Measurements from ENCODE around the gene NRXN3.

Gene NRXN3

DNA sequence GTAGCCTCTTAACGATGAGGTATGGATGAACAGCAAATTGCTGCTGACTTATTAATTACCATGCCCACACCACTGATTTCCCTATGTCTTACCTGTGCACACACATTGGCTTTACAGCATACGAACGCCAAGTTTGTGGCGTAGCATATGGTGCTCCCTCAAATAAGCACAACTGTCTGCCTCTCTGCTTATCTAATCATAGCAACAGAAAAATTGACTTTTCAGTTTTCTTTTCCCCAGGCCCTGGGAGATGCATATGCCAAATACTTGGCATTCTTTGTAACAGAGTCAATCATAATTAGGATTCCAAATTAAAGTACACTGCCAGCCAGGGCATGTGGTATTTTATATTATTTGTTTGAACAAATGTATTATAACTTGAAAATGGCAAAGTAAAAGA, 1415.7 kb downstream of the NRXN3 start:
- TF ChIP-seq, protein P1, sequence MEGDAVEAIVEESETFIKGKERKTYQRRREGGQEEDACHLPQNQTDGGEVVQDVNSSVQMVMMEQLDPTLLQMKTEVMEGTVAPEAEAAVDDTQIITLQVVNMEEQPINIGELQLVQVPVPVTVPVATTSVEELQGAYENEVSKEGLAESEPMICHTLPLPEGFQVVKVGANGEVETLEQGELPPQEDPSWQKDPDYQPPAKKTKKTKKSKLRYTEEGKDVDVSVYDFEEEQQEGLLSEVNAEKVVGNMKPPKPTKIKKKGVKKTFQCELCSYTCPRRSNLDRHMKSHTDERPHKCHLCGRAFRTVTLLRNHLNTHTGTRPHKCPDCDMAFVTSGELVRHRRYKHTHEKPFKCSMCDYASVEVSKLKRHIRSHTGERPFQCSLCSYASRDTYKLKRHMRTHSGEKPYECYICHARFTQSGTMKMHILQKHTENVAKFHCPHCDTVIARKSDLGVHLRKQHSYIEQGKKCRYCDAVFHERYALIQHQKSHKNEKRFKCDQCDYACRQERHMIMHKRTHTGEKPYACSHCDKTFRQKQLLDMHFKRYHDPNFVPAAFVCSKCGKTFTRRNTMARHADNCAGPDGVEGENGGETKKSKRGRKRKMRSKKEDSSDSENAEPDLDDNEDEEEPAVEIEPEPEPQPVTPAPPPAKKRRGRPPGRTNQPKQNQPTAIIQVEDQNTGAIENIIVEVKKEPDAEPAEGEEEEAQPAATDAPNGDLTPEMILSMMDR (IDR thresholded peaks at IDR 0.05), result no peak
- Histone ChIP-seq H3K27ac (peak overlapping the region in 1 of 2 donors; percentile 28), H3K4me3 (no peak overlapping the region)
- DNase-seq (ENCODE audit: low spot score), result no peak

DNA sequence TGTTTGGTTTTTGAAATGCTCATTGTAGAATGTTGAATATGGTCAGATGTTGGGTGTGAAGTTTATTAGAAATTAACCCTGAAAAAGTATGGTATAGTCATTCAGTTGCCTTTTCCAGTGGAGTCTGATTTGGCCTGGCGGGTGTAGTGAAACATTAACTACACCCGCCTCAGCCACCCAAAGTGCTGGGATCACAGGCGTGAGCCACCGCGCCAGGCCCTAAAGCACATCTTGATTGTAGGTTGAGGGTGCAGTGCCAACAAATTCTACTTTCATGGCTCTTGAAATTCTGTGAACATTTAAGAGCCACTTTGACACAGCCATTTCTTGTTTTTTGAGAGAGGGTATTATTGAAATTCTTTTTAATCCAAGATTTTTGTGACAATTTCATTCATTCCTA, 1416.2 kb downstream of the NRXN3 start:
- TF ChIP-seq, protein P1 (IDR thresholded peaks at IDR 0.05), result no peak
- DNase-seq (ENCODE audit: low spot score), result no peak
- no peak overlapping the region for H3K27ac ChIP-seq
- no peak overlapping the region for H3K4me3 ChIP-seq

DNA sequence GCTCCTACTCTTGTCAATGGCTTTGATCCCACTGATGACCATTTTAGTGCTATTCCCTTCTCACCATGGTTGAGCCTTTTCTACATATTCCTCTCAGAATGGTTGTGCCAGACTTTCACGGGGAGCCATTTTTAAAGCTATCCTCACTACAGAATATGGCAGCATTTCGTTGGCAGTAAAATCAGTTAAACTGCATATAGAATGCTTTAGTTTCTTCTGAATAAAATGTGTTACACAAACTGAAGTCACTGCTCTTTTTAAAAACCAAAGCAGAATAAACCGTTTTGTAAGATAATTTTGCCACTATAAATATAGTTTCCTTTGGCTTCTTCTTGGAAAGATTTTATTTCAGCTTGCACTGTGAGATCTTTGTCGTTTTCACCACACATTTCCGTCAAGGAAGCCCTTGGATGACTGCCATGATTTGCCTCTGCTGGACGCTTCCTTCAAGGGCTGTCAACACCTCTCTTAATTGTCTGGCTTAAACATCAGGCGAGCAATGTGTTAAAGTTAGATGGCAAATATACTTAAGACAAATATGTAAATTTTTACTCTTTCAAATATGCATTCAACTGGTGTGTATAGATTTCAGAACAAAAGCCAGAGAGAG, 1416.9 kb downstream of the NRXN3 start:
- DNase-seq (ENCODE audit: low spot score), result no peak
- H3K27ac ChIP-seq, result no peak overlapping the region
- TF ChIP-seq, protein P1 (IDR thresholded peaks at IDR 0.05), result no peak
- H3K4me3 ChIP-seq, result no peak overlapping the region

DNA sequence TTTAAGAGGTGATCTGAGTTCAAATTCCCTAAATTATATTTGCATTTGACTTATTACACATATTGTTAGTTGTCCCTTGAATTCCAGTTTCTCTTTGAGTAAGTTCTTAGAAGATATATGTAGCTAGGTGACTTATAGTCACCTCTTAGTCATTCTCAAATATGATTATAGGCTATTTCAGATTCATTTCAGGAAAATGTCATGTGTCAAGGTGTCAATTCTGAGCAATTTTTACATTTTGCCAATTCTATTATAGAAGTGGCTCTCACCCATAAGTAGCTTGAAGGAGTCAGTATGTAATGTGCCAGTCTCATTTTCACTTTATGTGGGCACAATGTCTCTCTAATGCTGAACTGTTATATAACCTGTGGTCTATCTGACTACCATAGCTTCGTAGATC, 1417.7 kb downstream of the NRXN3 start:
- no peak for DNase-seq (ENCODE audit: low spot score)
- Histone ChIP-seq H3K27ac (no peak overlapping the region), H3K4me3 (no peak overlapping the region)
- TF ChIP-seq, protein P1 (IDR thresholded peaks at IDR 0.05), result no peak

DNA sequence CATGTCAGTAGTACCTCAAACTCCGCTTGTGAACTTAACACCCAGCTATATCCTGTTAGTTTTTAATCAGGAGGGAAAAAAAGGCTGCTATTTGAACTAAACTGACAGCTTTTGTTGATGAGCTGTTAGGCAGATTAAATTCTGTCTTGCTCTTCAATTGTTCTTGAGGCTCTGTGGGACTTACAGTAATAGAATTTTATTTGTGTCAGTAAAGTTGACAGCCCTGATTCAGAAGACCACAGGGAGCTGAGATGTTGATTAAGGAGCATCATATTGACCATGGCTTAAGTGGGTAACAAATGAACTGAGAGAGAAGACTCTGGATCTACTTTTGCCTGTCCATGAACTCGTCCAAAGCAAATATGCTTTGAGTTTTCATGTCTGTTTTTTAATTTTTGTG, 1418.2 kb downstream of the NRXN3 start:
- H3K4me3 ChIP-seq, result no peak overlapping the region
- TF ChIP-seq, protein P1 (IDR thresholded peaks at IDR 0.05), result no peak
- no peak overlapping the region for H3K27ac ChIP-seq
- DNase-seq (ENCODE audit: low spot score), result no peak

DNA sequence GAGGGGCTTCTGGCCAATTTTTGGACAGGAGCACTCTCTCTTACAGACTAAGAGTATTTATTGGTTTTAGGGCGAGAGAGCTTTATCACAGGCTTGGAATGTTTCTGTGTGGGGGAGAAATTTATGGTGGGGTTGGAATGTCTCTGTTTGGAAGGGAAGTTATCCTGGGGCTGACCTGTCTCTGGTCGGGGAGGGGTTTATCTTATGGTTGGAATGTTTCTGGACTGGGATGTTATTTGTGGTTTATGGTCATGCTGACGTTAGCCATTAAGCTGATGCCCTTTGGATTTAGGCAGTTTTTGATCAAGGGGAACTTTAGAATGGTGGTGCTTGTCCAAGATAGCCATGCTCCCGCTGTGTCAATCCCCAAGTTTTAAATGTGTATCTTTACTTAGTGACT, 1426.4 kb downstream of the NRXN3 start:
- no peak overlapping the region for H3K27ac ChIP-seq
- no peak for DNase-seq (ENCODE audit: low spot score)
- no peak overlapping the region for H3K4me3 ChIP-seq
- TF ChIP-seq, protein P1 (IDR thresholded peaks at IDR 0.05), result no peak

DNA sequence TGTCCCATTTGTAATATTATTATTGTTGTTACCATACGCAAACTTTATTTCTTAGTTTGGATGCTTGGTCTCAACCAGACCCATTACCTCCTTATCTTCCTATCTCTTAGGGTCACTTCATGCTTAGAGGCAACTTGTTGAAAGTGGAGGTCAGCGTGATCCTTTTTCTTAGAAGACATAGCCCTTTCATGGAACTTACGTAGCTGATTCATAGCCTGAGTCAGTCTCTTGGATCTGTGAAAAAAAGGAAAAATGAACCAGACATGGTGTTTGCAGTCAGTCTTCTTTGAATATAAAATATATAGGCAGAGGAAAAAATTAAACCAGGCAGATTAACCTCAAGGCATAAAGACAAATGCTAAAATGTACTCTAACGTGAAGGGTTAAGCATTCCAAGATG, 1427.4 kb downstream of the NRXN3 start:
- DNase-seq (ENCODE audit: low spot score), result no peak
- H3K27ac ChIP-seq, result no peak overlapping the region
- TF ChIP-seq, protein P1 (IDR thresholded peaks at IDR 0.05), result no peak
- no peak overlapping the region for H3K4me3 ChIP-seq

Data from coronary artery (tissue), 2 donors.